WTC11 (cell line): ENCODE measurements around the gene FEV. TPM values are rescaled to one million over a fixed set of nuclear protein-coding genes. Genes with fewer than 3 reads are reported as not detected.

Experiments used
- ATAC-seq: fragments of 200-7000 bp; cut with Tn5 transposase; 2 replicates; pipeline ENCODE4 v1.10.0; 2021; ENCODE audit warnings: mild to moderate bottlenecking, moderate library complexity
- CTCF ChIA-PET: fragments of 300-600 bp; sonication (Branson Sonifier 250); formaldehyde crosslinking; loops from one replicate; lab custom pipeline; 2021; ENCODE audit warnings: antibody characterized with exemption; lab: Charles Lee
- POLR2A ChIA-PET: fragments of 350-600 bp; sonication (Branson Sonifier 250); formaldehyde crosslinking; loops from one replicate; lab custom pipeline; 2021; ENCODE audit warnings: antibody characterized with exemption; lab: Charles Lee
- DNase-seq: peaks from one replicate; pipeline ENCODE4 v3.0.0; 2021; ENCODE audit warnings: low spot score
- H3K27ac Mint-ChIP-seq: 2 replicates; pipeline ENCODE4 v1.8.0; 2021; ENCODE audit warnings: mixed read lengths
- H3K27me3 Mint-ChIP-seq: 2 replicates; pipeline ENCODE4 v1.8.0; 2021; ENCODE audit warnings: low read depth, mild to moderate bottlenecking, moderate library complexity, mixed read lengths
- H3K36me3 Mint-ChIP-seq: 2 replicates; pipeline ENCODE4 v1.8.0; 2021; ENCODE audit warnings: mixed read lengths
- H3K4me1 Mint-ChIP-seq: 2 replicates; pipeline ENCODE4 v1.8.0; 2022; ENCODE audit warnings: mixed read lengths
- H3K4me3 Mint-ChIP-seq: 2 replicates; pipeline ENCODE4 v1.8.0; 2021; ENCODE audit warnings: mild to moderate bottlenecking, moderate library complexity, mixed read lengths
- H3K9me3 Mint-ChIP-seq: 2 replicates; pipeline ENCODE4 v1.8.0; 2021; ENCODE audit warnings: mixed read lengths
- ARID4B ChIP-seq: sonication (generic); formaldehyde crosslinking; IDR thresholded peaks from 2 replicates; pipeline ENCODE4 v1.8.0; 2023; ENCODE audit warnings: missing genetic modification reagents, mild to moderate bottlenecking, borderline replicate concordance
- FOXP4 ChIP-seq: sonication (generic); formaldehyde crosslinking; IDR thresholded peaks from 2 replicates; pipeline ENCODE4 v1.8.0; 2022; ENCODE audit warnings: mild to moderate bottlenecking, missing genetic modification reagents
- GABPB1 ChIP-seq: sonication (generic); formaldehyde crosslinking; IDR thresholded peaks from 2 replicates; pipeline ENCODE4 v1.8.1; 2023; ENCODE audit warnings: mild to moderate bottlenecking, missing genetic modification reagents
- HMGA2 ChIP-seq: fragments of 250-450 bp; sonication (Bioruptor Pico); IDR thresholded peaks from 2 replicates; pipeline ENCODE4 v1.4.0; 2021; ENCODE audit warnings: mild to moderate bottlenecking, moderate library complexity
- NFATC4 ChIP-seq: fragments of 250-450 bp; sonication (Bioruptor Pico); IDR thresholded peaks from 2 replicates; pipeline ENCODE4 v1.9.0; 2021; ENCODE audit warnings: mild to moderate bottlenecking
- NFE2L1 ChIP-seq: sonication (generic); formaldehyde crosslinking; IDR thresholded peaks from 2 replicates; pipeline ENCODE4 v1.8.1; 2023; ENCODE audit warnings: missing genetic modification reagents
- PRRX2 ChIP-seq: fragments of 250-450 bp; sonication (Bioruptor Pico); IDR thresholded peaks from 2 replicates; pipeline ENCODE4 v1.8.0; 2021; ENCODE audit warnings: mild to moderate bottlenecking
- ZNF281 ChIP-seq: sonication (generic); formaldehyde crosslinking; IDR thresholded peaks from 2 replicates; pipeline ENCODE4 v1.8.0; 2023; ENCODE audit warnings: mild to moderate bottlenecking, missing genetic modification reagents
- ZNF416 ChIP-seq: fragments of 250-450 bp; sonication (Bioruptor Pico); IDR thresholded peaks from 2 replicates; pipeline ENCODE4 v1.9.0; 2021; ENCODE audit warnings: mild to moderate bottlenecking, inconsistent platforms
- ZNF532 ChIP-seq: fragments of 250-450 bp; sonication (Bioruptor Pico); IDR thresholded peaks from 2 replicates; pipeline ENCODE4 v1.9.0; 2021; ENCODE audit warnings: mild to moderate bottlenecking, borderline replicate concordance
- total RNA-seq: library from RNA; stranded (reverse); gene quantifications from 3 replicates; pipeline ENCODE4 v1.2.3, GENCODE V29; 2021
- TF ChIP-seq, protein P1 (sequence below): sonication (generic); formaldehyde crosslinking; IDR thresholded peaks from 2 replicates; pipeline ENCODE4 v1.8.0; 2022; ENCODE audit warnings: mild to moderate bottlenecking, missing genetic modification reagents
- TF ChIP-seq, protein P2 (sequence below): sonication (generic); formaldehyde crosslinking; IDR thresholded peaks from 2 replicates; pipeline ENCODE4 v1.8.1; 2022; ENCODE audit warnings: low read depth, missing genetic modification reagents, borderline replicate concordance

The FEV gene
- total RNA-seq, 1 experiment from 2014 or later, result not detected

DNA sequence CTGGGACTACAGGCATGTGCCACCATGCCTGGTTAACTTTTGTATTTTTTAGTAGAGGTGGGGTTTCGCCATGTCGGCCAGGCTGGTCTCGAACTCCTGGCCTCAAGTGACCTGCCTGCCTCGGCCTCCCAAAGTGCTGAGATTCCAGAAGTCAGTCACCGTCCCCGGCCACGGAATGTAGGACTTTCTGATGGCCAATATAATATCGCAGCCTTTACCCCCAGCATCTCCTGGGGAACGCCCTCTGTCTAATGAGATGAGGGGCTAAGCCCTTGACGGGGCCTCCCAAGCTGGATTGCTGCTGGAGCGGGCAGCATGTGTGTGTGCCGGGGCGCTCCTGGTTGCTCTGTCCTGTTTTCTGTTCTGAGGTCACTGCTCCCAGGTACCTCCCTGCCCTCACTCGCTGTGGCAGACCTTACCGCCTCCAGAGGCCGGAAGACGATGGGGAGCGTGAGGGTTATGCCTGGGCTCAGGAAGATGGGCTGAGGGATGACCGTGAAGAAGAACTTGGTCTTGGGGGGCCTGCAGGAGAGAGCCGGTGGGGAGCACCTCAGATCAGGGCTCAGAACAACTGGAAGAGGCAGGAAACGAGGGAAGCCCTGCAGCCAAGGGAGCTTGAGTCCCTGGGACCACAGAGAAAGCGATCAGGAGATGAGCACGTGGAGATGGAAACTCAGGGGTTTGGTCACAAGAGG lies 47.2 kb upstream of the FEV start:
- peaks cover 3% of the 10 kb centered on the region for H3K4me1 Mint-ChIP-seq
- TF ChIP-seq NFATC4 (CRISPR knock-in tag) (no peak), HMGA2 (no peak), ZNF532 (CRISPR knock-in tag) (no peak), PRRX2 (CRISPR knock-in tag) (no peak), NFE2L1 (no peak), FOXP4 (CRISPR knock-in tag) (no peak), ZNF281 (no peak), GABPB1 (CRISPR knock-in tag) (no peak), ZNF416 (CRISPR knock-in tag) (no peak), ARID4B (CRISPR knock-in tag) (no peak)
- TF ChIP-seq, protein P1, sequence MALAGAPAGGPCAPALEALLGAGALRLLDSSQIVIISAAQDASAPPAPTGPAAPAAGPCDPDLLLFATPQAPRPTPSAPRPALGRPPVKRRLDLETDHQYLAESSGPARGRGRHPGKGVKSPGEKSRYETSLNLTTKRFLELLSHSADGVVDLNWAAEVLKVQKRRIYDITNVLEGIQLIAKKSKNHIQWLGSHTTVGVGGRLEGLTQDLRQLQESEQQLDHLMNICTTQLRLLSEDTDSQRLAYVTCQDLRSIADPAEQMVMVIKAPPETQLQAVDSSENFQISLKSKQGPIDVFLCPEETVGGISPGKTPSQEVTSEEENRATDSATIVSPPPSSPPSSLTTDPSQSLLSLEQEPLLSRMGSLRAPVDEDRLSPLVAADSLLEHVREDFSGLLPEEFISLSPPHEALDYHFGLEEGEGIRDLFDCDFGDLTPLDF (CRISPR knock-in tag), result no peak
- TF ChIP-seq, protein P2, sequence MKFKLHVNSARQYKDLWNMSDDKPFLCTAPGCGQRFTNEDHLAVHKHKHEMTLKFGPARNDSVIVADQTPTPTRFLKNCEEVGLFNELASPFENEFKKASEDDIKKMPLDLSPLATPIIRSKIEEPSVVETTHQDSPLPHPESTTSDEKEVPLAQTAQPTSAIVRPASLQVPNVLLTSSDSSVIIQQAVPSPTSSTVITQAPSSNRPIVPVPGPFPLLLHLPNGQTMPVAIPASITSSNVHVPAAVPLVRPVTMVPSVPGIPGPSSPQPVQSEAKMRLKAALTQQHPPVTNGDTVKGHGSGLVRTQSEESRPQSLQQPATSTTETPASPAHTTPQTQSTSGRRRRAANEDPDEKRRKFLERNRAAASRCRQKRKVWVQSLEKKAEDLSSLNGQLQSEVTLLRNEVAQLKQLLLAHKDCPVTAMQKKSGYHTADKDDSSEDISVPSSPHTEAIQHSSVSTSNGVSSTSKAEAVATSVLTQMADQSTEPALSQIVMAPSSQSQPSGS, result no peak
- TF ChIP-seq, all 79 proteins: peak for 0
- CTCF ChIA-PET, result interaction anchor here (0.8 to 8.4 kb wide), 4 partner anchors 22 to 123 kb away, joined by 6 to 91 read pairs (median 20); no protein-coding TSS in a partner anchor

More for the DNA sequence above, 47.2 kb upstream of the FEV start:
- Mint-ChIP-seq H3K27me3 (peaks cover 5% of the 10 kb centered on the region), H3K27ac (no peak overlapping the region), H3K36me3 (no peaks in the 10 kb centered on the region), H3K9me3 (no peaks in the 10 kb centered on the region), H3K4me3 (no peak overlapping the region)
- POLR2A ChIA-PET, result no interaction called here
- ATAC-seq (no peak), DNase-seq (no peak)
